Lung (tissue), 12 donors: ENCODE results near the gene ZDHHC24. TPM values are rescaled to one million over a fixed set of nuclear protein-coding genes. Genes with fewer than 3 reads are reported as not detected.

Experiments used
- ATAC-seq: fragments of 200-7000 bp; cut with Tn5 transposase; one replicate; pipeline ENCODE4 v1.9.1; 2020; ENCODE audit warnings: moderate number of reproducible peaks; ENCODE audit not compliant: insufficient read depth, low FRiP score
- DNase-seq, 3 donors: peaks; one replicate each; pipeline ENCODE4 v3.0.0-alpha.2; 2013 to 2017
- H3K27ac ChIP-seq, 2 donors: one replicate each; pipeline ENCODE4 v1.5.1; 2013; ENCODE audit warnings: mild to moderate bottlenecking in 2 of 2, moderate library complexity in 2 of 2, control low read depth in 1 of 2, inconsistent platforms in 1 of 2, low read depth in 1 of 2, low read length in 1 of 2
- H3K27me3 ChIP-seq, 3 donors: one replicate each; pipeline ENCODE4 v1.5.1; 2013; ENCODE audit warnings: low read length in 2 of 3; ENCODE audit not compliant: control insufficient read depth in 3 of 3, insufficient read depth in 3 of 3
- H3K36me3 ChIP-seq, 4 donors: one replicate each; pipeline ENCODE4 v1.5.1; 2013; ENCODE audit warnings: low read length in 4 of 4, mild to moderate bottlenecking in 1 of 4, moderate library complexity in 1 of 4; ENCODE audit not compliant: control insufficient read depth in 4 of 4, insufficient read depth in 4 of 4
- H3K4me1 ChIP-seq, 5 donors: one replicate each; pipeline ENCODE4 v1.5.1; 2013; ENCODE audit warnings: low read length in 5 of 5, mild to moderate bottlenecking in 2 of 5, moderate library complexity in 1 of 5; ENCODE audit not compliant: control insufficient read depth in 5 of 5, insufficient read depth in 5 of 5
- H3K4me3 ChIP-seq: one replicate; pipeline ENCODE4 v1.5.1; 2013; ENCODE audit warnings: mild to moderate bottlenecking, control low read depth, moderate library complexity
- H3K9ac ChIP-seq, 2 donors: one replicate each; pipeline ENCODE4 v1.5.1; 2013; ENCODE audit warnings: low read length in 2 of 2, control low read depth in 1 of 2; ENCODE audit not compliant: insufficient read depth in 1 of 2
- H3K9me3 ChIP-seq, 4 donors: one replicate each; pipeline ENCODE4 v1.5.1; 2013; ENCODE audit warnings: low read length in 3 of 4, mild to moderate bottlenecking in 1 of 4, moderate library complexity in 1 of 4; ENCODE audit not compliant: control insufficient read depth in 4 of 4, insufficient read depth in 3 of 4
- WGBS, 2 donors: extraction: QIAGEN DNeasy Blood & Tissue Kit; methylation state at CpG; one replicate each; pipeline ENCODE4 v1.1.7; 2013; 5-methylcytosine and 5-hydroxymethylcytosine counted together
- polyA plus RNA-seq, 2 donors: library from polyadenylated mRNA; stranded (reverse); fragments of 200-250 nt; gene quantifications; one replicate each; pipeline ENCODE4 v1.2.1, GENCODE V29; 2013
- total RNA-seq, 2 donors: library from RNA; depleted of rRNA in 1 of 2; stranded (reverse); fragments of >200 nt in 1 of 2; gene quantifications; one replicate each; pipeline ENCODE4 v1.2.1, GENCODE V29; 2014 to 2021
- TF ChIP-seq, protein P1 (sequence below): IDR thresholded peaks from 2 replicates; pipeline ENCODE4 v1.5.1; 2012; ENCODE audit warnings: mild to moderate bottlenecking; ENCODE audit errors: control extremely low read depth, extremely low read depth
- donor health status: control.
- donor health status: control.
- donor health status: Bipolar disorder and iron deficiency.
- donor health status: healthy.
- donor health status: DM: yes; HTN: yes; CAD: no.

The ZDHHC24 gene
- total and polyA plus RNA-seq, 4 donors, result 6.8 to 21.6 (median 11.5) TPM

DNA sequence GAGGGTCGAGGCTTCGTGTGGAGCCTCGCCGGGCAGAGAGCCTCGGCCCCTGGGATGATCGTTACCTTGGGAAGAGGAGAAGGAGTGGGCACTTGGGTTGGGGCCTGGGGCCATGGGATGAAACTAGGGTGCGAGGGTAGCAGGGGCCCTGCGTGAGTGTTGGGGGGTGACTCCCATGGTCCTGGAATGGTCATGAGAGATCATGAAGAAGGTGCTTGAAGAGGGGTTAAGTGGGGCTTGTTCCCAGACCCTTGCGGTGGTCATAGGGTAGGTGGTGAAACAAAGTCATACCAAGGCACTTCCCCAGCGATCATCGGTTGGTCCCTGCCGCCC lies 47.4 kb upstream of the ZDHHC24 start:
- no peak for ATAC-seq
- DNase-seq, result no peak
- peak overlapping the region; percentile 71 to 91 for H3K27ac ChIP-seq
- 5 to 6% methylated on average over 12 of the region's 12 CpGs for WGBS, 2 donors
- no peaks in the 10 kb centered on the region for H3K27me3 ChIP-seq
- peaks cover 0 to 30% (median 15%) of the 10 kb centered on the region in 5 donors for H3K4me1 ChIP-seq
- no peaks in the 10 kb centered on the region for H3K9me3 ChIP-seq
- peaks cover 0 to 2% (median 0%) of the 10 kb centered on the region in 4 donors for H3K36me3 ChIP-seq
- peak overlapping the region; percentile 95 for H3K4me3 ChIP-seq
- peak overlapping the region; percentile 88 to 96 for H3K9ac ChIP-seq
- TF ChIP-seq, protein P1, sequence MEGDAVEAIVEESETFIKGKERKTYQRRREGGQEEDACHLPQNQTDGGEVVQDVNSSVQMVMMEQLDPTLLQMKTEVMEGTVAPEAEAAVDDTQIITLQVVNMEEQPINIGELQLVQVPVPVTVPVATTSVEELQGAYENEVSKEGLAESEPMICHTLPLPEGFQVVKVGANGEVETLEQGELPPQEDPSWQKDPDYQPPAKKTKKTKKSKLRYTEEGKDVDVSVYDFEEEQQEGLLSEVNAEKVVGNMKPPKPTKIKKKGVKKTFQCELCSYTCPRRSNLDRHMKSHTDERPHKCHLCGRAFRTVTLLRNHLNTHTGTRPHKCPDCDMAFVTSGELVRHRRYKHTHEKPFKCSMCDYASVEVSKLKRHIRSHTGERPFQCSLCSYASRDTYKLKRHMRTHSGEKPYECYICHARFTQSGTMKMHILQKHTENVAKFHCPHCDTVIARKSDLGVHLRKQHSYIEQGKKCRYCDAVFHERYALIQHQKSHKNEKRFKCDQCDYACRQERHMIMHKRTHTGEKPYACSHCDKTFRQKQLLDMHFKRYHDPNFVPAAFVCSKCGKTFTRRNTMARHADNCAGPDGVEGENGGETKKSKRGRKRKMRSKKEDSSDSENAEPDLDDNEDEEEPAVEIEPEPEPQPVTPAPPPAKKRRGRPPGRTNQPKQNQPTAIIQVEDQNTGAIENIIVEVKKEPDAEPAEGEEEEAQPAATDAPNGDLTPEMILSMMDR, result no peak

DNA sequence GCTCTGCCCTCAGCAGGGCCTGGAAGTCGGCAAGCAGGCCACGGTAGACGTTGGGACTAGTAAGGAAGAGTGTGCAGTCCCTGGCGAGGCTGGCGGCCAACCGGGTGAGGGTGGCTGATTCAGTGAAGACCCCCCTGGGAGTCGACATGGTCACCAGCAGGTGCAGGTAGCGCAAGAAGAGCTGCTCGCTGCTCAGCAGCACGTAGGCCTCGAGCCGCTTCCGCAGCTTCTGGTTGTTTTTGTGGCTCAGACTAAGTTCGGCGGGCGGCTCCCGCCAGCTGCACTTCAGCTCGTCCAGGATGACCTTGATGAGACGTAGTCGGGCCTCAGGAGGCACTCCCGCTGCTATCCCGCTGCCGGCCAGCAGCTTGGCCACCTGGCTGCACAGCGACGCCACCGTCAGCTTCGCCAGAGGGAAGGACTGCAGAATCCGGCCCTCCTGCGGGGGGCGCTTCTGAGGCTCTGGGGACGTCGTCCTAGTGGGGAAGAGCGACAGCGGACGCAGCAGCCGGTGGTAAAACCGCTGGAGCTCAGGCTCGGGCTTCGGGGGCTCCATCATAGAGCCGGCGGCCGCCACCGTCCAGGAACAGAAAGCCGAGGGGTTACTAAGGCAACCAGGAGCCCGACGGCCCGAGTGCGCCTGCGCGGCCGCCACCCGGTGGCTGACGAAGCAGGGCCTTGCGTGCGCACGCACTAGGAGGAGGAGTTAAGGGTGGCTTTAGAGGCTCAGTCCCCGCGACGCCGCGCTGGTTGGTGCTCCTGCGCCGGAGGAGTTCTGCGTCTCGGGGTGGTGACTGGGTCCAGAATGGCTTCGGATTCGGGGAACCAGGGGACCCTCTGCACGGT lies 46.8 kb upstream of the ZDHHC24 start, which contains the start of the genes CCDC87 and CCS:
CCDC87 (minus strand) TSS at position 607 of the 846 bp plus-strand sequence; CDS start at position 559, 48 bp downstream.
CCS (plus strand) TSS at position 729 of the 846 bp plus-strand sequence; CDS start at position 806, 77 bp downstream.
- peaks cover 0 to 2% (median 0%) of the 10 kb centered on the region in 4 donors for H3K36me3 ChIP-seq
- peak within 1 kb of the TSS; percentile 88 to 96 for H3K9ac ChIP-seq
- peak; percentile 97 for DNase-seq
- H3K27ac ChIP-seq, result peak within 1 kb of the TSS; percentile 71 to 91
- 17 to 18% methylated on average over 68 of the region's 68 CpGs for WGBS, 2 donors
- ATAC-seq, result peak; percentile 94
- H3K27me3 ChIP-seq, result no peaks in the 10 kb centered on the region
- H3K9me3 ChIP-seq, result no peaks in the 10 kb centered on the region
- peak within 1 kb of the TSS; percentile 95 for H3K4me3 ChIP-seq
- TF ChIP-seq, protein P1, result peak; percentile 40
- H3K4me1 ChIP-seq, result peaks cover 0 to 30% (median 15%) of the 10 kb centered on the region in 5 donors

DNA sequence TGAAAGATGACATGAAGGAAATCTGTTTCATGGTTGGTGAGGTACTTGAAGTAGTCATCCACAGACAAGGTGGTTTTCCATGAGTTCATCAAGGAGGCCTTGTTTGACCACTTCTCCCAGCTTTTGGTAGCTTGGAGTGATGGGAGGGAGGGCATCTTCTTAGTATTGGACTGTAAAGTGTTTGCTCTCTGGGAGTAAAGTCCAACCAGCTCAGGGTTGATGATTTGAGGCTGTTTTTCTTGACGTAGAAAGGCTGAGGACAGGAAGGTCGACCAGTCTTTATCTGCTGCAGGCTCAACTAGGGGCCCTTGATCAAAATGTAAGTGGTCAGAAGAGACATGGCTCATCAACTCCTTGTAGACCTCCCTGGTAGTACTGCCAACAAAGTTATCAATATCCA lies 45.3 kb upstream of the ZDHHC24 start:
- ATAC-seq, result no peak
- no peak overlapping the region for H3K27ac ChIP-seq
- TF ChIP-seq, protein P1, result no peak
- 90 to 97% methylated on average over 2 of the region's 2 CpGs for WGBS, 2 donors
- H3K27me3 ChIP-seq, result no peaks in the 10 kb centered on the region
- peaks cover 0 to 30% (median 15%) of the 10 kb centered on the region in 5 donors for H3K4me1 ChIP-seq
- no peaks in the 10 kb centered on the region for H3K9me3 ChIP-seq
- no peaks in the 10 kb centered on the region for H3K36me3 ChIP-seq
- no peak overlapping the region for H3K9ac ChIP-seq
- no peak overlapping the region for H3K4me3 ChIP-seq
- DNase-seq, result no peak
